Stimulated activated CD4-positive, alpha-beta T cell treated with anti-CD3 and anti-CD28 coated beads, Interleukin-15, amount 100 ng/mL, for 48 hours (primary cell): Measurements from ENCODE around the gene MAGI1.

Experiments used
- DNase-seq, 2 donors: peaks; one replicate each; pipeline ENCODE4 v3.0.0-alpha.2; 2020; ENCODE audit warnings: low read depth in 2 of 2

The MAGI1 gene

GRCh38 chr3:65595222-65596028, 443.3 kb downstream of the MAGI1 start:
- no peak for DNase-seq

DNA sequence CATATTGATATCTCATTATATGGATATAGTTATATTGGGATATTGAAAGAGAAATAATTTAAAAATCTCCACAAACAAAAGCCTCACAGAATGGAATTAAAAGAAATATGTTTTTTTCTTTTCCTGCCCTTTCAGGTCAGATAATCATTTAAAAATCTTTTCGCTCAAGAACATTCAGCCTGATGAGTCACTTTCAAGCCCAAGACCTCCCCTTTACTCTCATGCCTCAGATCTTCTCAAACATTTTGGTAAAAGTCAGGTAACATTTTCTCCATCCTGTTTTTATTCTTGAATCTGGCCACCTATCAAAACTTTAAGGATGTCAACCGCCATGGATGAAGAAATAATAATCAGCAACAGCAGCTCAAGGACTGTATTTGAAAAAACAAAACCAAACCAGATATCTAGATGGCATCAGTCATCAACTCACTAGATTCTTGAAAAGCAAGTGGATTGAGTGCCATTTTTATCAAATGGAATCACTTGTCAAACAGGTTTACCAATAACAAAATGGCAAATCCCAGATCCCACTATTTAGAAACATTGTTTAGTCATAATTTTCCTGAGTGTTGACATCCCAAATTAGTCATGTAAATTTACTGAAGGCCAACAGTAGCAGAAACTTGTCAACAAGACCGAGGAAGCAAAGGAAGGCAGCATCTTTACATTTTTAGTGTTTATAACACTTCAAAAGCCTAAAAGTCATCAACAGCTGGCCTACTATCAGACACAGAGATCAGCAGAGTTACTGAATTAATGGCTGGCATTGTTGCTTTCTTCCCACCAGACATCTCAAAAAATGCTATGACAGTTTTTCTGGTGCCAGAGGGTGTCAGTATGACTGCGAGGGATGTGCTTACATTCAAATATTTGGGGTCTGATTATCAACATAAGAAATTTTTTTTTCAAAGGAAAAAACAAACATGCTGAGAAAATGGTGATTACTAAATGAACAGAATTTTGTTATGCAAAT, 444.7 kb downstream of the MAGI1 start:
- DNase-seq: no peak

GRCh38 chr3:65591313-65591712, 447.4 kb downstream of the MAGI1 start:
- no peak for DNase-seq

DNA sequence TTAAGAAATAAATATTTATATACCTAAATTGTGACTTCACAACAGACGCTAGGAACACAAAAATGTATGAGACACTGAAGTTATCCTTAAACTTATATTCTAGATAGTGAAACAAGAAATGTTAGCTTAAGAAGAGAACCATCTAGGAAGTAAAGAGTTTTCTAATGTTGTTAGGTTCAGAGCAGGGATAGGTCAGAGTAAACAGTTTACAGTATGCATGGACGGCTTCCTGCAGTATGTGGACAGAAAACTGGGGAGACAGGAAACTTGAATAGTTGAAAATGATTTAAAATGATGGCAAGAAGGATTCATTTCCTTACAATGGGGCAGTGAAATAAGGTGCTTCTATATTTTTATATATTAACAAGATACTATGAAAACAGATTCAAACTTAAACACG, 449.8 kb downstream of the MAGI1 start:
- DNase-seq: no peak

GRCh38 chr3:65587650-65588439, 450.9 kb downstream of the MAGI1 start:
- DNase-seq: no peak

DNA sequence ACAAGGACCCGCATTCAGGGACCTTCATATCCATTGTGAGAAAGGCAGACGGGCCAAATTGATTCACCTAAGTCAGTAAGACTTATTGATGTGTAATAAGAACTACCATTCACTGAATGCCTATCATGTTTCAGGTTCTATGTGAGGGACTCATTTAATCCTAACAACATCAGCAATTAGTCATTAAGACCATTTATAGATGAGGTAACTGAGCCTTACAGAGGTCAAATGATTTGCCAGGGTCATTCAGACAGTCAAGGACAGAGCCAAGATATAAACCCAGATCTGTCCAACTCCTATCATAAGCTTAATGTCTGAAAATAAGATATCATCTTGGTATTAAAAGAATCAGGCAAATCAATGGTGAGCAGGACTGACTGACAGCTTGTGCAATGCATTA, 453.8 kb downstream of the MAGI1 start:
- DNase-seq: no peak

GRCh38 chr3:65584002-65584401, 454.7 kb downstream of the MAGI1 start:
- no peak for DNase-seq

DNA sequence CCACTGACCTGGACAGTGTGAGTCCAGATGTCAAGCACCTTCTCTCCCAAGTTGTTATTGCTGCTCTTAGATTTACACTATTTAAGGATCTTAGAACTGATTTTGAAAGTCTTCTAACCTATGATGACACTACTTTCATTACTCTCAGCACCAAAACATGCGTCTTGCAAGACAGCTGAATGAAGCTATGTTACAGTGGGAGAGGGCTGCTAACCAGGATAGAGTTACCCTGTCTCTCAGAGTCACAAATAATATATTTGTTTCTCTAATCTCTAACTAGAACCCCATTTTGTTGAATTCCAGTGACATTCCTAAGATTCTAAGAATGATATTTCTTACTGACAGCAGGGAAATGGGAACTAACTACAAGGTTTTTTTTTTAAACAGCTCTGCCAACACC, 455.5 kb downstream of the MAGI1 start:
- no peak for DNase-seq

DNA sequence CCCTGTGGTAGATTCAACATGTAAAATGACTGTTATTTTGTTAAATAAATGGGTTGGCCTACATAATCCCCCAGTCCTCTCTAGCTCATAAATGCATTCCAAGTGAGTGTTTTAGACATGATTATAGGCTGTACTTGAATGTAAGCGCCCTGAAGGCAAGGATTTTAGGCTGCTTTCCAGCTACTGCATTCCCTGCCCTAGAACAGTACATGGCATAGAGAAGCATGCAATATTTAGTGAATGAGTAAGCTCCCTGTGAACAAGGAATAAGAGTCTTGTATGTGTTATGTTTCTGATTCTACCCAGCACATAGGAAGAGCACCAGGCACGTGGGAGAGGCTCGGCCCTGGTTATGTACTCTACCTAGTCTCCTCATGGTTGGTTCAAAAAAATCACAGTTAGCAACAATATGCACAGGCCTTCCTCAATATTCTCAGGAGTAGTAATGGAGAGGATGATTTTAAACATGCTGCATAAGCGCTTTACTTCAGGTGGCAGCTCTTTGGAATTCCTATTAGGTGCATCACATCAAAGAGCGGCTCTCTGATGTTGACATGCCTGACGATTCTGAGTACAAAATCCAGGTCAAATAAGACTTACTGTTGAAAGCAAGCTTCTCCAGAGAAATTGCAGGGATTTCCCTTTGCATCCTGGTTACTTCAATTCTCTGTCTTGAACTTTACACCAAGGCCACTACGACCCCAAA, 456.6 kb downstream of the MAGI1 start:
- no peak for DNase-seq

GRCh38 chr3:65581313-65581712, 457.4 kb downstream of the MAGI1 start:
- no peak for DNase-seq

DNA sequence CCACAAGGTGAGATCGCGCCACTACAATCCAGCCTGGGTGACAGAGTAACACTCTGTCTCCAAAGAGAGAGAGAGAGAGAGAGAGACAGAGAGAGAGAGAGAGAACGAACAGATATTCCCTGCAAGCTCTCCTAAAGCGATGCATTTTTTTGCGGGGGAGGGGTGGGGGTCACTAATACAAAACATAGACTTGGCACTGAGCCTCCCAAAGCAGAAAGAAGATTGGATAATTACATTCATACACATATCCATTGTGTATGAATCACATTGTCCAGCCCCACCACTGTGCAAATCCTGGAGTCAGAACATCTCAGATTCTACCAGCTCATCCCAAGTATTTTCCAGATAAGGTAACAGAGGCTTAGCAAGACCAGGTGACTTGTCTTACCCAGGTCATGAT, 459.9 kb downstream of the MAGI1 start:
- DNase-seq: no peak

GRCh38 chr3:65577843-65578430, 460.8 kb downstream of the MAGI1 start:
- DNase-seq: no peak

GRCh38 chr3:65576966-65577365, 461.8 kb downstream of the MAGI1 start:
- DNase-seq: no peak

DNA sequence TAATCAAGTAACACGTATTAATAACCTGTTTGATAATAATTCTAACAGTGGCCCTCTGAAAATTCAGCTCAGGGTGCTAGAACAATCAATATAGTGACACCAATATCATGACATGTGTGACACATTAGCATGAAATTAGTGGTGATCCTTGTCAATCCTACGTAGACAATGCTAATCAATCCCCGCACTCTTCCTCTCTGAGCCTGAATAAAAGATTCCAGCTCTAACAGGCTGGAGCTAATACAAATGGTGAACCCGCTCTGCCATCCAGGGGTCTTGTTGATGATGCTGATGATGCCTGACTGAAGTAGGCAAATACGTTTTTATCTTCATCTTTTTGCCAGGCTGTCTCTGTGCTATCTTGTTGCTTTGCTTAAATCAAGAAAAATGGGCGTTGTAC, 462.5 kb downstream of the MAGI1 start:
- no peak for DNase-seq

- no peak for DNase-seq
These were observed 463.3 kb downstream of the MAGI1 start for GRCh38 chr3:65575376-65575840.

DNA sequence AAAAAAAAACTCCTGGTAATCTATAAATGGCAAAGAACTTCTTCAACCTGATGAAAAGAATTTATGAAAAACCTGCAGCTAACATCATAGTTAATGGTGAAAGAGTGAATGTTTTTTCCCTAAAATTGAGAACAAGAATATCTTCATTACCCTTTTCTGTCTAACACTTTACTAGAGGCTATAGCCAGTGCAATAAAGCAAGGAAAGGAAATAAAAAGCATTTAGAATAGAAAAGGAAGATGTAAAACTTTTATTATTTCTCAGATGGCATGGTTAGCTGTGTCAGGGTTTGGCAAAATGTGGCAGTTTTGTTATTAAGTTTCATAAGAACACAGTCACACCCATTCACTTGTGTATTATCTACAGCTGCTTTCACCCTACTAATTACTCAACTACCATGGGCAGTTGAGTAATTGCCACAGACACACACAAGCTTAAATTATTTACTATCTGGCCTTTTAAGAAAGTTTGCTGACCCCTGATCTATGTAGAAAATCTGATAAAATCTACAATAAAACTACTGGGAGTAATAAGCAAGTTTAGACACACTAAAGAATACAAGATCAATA, 465.1 kb downstream of the MAGI1 start:
- no peak for DNase-seq

GRCh38 chr3:65572175-65572777, 466.4 kb downstream of the MAGI1 start:
- DNase-seq: no peak

DNA sequence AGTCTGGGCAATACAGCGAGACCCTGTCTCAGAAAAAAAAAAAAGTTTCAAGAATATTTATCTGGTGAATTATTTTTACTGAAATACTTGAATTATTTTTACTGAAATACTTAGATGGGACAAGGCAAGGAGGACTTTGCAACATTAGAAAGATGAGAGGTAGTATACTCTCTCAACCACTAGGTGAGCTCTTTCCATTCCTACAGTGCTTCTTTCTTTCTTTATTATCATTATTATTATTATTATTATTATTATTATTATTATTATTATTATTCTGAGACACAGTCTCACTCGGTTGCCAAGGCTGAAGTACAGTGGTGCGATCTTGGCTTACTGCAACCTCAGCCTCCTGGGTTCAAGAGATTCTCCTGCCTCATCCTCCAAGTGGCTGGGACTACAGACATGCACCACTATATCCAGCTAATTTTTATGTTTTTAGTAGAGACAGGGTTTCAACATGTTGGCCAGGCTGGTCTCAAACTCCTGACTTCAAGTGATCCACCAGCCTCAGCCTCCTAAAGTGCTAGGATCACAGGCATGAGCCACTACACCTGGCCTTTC, 468.8 kb downstream of the MAGI1 start:
- DNase-seq: no peak

- DNase-seq: no peak
These were observed 469.6 kb downstream of the MAGI1 start for GRCh38 chr3:65569129-65569528.

DNA sequence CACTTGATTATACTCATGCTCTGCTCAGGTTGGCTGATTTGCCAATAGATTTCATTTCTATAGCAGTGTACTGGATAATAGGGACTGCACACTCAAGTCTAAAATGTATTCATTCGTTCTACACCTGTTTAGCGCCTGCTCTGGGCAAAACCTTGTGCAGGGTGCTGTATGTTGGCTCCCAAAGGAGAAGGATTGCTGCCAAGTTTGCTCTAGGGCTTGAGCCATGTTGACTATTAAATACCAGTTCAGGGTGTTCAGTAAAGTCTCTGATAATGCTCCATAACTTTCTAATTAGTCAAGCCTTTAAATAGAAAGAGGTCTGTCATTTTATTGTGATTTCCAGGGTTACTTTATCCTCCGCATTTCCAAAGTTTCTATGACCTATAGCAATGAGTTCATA, 470.2 kb downstream of the MAGI1 start:
- DNase-seq: no peak
